GM21381 (cell line): ENCODE results near the gene TNFRSF4.

ENCODE experiments used
- ATAC-seq: cut with Tn5 transposase; IDR thresholded peaks from one replicate; pipeline ENCODE4 v1.9.1; 2021; ENCODE audit warnings: mild to moderate bottlenecking, moderate library complexity; ENCODE audit not compliant: unreplicated experiment

The TNFRSF4 gene

DNA sequence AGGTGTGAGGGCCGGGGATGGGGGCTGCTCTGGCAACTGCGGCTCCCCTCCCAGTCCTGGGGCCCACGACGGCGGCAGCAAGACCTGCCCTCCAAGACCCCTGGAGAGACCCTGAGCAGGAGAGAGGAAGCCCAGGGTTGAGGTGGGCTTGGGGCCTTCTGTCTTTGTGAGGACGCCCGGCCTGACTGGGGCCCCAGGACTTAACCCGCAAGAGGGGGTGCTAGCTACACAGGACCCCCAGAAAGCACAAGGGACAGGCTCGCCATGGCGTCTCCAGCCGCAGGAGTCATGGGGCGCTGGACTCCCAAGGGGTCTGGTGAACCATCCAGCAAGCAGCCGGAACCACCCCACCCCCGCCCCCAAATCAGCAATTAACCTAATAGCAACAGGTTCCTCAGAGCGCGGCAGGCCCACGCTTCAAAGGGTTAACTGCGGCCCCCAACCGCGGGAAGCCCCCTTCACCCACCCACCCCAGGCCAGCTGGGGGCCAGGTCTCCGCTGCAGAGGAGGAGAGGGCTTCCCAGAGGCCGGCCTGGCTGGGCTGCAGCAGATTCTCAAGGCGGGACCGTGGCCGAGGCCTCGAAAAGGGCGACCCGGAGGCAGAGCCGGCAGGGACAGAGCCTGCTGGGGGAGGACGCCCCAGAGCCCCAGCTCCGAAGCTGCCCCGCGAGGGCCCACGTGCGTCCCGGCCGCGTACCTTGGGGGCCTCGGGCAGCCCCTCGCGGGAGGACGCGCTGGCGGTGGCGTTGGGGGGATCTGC lies 32.0 kb upstream of the TNFRSF4 start:
- no peak for ATAC-seq

DNA sequence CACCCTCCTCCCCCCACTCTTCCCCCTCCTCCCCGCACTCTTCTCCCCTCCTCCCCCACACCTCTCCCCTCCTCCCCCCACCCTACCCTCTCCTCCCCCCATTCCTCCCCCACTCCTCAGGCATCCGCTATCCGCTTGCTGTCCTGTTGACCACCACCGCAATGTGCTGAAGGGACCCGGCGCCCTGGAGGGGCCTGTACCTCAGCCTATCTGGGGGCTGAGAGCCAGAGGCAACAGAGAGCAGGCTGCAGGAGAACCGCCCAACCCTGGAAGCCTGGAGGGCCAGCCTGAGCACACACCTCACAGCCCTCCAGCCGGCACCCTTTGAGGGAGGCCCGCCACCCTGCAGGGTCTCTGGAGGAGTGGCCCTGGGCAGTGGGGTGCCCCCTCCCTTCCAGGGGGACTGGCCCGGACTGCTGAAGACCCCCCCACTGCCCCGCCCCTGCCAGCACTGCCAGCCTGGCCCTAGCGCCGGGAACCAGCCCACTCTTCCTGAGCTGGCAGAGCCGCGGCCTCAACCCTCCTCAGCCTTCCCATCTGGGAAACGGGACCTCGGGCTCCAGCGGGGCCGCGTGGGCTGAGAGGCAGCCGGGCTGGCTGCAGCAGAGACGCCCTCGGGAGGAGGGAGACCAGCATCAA lies 31.3 kb upstream of the TNFRSF4 start:
- ATAC-seq, result no peak

DNA sequence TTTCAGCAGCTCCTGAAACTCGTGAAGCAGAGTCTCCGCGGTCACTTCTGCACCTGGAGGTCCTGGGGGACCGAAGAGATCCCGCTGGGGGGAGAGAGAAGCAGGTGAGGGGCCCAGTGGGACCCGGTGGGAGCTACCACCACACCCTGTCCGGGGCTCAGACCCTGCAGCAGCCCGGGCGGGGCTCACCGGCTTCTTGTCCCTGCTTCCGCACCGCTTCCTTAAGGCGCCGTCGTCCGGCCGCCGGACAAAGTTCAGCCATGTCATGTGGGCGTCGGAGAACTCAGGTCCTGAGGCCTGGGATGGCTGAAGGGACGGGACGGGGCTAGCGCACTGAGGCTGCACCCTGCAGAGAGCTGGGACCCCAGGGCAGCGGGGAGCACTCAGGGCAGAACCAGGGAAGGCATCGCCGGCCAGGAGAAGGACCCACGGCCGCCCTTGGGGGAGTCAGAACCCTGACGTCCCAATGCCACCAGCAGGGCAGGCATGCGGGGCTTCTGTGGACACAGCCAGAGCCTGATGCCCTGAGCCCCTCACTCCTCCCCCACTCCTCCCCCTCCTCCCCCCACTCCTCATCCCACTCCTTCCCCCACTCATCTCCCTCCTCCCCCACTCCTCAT lies 30.3 kb upstream of the TNFRSF4 start:
- no peak for ATAC-seq

DNA sequence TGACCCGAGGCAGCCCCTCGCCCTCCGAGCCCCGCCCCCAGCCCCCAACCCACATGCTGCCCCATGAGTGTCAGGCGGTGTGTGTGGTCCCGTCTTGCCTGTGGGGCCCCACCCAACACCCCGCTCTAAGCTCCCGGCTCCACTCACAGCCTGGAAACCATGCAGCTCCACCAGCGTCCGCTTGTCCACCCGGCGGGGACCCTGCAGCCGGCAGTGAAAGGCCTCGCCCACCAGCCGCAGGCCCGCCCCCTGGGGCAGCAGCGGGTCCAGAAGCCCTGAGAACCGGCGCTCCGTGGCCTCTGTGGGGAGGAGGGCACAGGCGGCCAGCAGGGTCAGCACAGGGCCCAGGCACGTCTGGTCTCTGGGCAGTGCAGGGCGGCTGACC lies 29.8 kb upstream of the TNFRSF4 start:
- ATAC-seq, result no peak

DNA sequence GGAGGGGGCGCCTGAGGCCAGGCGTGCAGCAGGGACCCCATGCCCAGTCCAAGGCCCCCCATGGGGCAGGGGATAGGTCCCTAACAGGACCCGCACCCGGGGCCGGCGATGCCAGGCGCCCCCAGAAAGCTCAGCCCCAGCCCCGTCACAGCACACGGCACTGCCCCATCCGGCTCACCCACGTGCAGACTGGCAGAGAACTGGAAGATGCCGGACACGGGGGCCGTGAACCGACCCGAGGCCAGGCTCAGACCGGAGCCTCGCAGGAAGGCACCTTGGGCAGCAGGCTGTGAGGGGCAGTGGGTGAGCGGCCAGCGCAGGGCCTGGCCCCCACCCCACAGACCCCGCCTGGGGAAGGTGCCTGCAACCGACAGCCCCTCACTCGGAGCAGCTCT lies 29.3 kb upstream of the TNFRSF4 start:
- no peak for ATAC-seq

DNA sequence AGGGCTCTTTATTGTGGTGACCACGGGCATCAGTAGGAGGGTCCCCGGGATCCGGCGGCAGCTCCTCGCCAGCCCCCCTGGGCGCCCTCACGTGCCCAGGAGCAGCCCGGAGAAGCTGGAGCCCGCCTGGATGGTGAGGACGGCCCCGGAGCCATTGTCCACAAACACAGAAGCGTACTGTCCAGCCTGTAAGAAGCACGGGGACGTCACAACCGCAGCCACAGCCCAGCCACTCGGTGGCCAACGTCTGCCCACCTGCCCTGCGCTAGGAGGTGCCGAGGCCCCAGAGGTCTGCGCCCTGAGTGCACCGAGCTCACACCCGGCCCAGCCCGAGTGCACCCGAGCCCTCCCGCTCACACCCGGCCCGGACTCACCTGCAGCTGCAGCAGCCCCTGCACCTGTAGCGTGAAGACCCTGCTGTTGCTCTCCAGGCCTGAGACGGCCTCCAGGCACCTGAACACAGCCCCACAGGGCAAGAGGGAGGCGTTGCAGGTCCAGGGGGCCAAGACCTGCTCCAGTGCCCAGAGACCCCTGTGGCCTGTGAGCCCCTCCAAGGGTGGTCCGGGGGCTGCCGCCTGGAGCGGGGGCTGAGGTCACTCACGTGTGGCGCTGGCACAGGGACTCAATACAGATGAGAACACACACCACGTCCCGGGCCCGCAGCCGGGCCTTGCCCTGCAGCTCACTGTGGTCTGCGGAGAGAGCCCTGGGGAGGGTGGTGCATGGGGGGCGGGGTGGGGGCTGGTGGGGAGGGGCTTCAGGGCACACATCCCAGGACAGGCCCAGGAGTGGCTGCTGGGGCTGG lies 28.7 kb upstream of the TNFRSF4 start:
- ATAC-seq, result no peak

DNA sequence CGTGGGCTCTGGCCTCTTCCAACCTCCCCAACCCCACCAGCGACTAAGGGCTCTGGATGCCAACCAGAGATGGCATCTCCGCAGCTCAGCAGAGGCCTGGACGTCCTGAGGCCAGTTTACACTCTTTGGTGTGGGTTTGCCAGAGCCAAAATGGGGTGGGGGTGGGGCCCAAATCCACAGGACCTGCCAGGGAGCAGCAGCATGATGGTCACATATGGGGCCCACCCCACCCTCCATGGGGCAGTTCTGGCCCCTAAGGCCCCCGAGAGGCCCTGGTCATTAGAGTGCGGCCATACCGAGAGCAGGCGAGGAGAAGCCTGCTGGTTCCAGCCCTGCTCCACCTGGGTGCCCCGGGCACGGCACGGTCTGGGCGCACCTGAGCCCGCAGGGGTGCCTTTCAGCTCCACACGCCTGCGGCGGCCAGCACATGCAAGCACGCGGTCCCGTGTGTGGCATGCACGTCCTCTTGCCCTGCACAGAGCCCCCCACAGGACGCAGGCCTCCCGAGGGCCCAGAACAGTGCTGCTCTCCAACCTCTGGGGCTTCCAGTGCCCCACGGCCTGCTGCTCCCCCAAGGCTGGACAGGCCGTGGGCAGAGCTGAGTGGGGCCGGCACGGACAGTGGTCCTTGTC lies 27.8 kb upstream of the TNFRSF4 start:
- no peak for ATAC-seq

DNA sequence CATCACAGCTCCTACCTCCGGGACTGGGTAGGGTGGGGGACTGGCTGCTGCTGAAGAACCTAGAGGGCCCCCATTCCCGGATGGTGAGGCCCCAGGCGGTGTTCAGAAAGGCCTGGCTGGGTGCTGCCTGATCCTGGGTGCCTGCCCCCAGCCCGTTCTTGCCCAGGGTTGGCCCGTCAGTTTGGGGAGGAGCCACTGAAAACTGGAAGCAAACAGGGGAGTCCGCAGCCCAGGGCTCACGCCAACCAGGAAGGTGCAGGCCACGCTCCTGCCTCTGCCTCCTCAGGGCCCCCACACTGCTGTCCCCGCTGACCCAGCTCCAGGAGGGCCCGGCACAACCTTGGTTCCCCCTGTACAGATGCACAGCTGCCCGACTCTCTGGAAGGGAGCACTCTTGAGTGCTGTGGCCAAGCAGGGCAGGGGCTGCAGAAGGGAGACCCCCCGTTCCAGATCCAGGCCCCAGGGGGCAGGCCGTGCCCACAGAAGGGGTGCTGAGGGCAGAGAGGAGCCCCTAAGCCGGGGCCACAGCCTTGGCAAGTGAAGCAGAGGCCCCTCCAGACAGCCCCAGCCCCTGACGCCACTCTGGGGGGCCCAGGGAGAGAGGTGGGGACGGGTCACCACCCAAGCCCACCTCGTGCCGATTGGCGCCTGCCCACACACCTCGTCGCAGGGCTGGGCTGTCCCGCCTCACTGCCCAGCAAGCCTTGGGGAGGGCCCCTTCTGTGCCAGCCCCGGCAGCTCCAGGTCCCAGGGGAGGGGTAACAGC lies 27.1 kb upstream of the TNFRSF4 start:
- ATAC-seq, result no peak

DNA sequence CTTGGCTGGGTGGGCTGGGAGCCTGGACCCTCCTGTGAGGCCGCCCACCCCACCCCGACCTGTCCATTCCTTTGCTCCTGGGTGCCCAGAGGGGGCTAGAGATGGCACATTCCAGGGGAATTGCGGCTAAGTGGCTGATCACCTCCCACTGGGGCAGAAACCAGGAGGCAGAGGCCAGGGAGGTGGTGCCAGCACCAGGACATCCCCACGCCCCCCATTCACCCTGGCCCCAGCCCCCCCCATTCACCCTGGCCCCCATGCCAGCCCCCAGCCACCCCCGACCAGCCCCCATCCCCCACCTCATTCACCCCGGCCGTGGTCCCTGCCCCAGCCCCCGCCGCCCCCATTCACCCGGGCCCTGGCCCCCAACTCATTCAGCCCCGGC lies 26.4 kb upstream of the TNFRSF4 start:
- no peak for ATAC-seq

DNA sequence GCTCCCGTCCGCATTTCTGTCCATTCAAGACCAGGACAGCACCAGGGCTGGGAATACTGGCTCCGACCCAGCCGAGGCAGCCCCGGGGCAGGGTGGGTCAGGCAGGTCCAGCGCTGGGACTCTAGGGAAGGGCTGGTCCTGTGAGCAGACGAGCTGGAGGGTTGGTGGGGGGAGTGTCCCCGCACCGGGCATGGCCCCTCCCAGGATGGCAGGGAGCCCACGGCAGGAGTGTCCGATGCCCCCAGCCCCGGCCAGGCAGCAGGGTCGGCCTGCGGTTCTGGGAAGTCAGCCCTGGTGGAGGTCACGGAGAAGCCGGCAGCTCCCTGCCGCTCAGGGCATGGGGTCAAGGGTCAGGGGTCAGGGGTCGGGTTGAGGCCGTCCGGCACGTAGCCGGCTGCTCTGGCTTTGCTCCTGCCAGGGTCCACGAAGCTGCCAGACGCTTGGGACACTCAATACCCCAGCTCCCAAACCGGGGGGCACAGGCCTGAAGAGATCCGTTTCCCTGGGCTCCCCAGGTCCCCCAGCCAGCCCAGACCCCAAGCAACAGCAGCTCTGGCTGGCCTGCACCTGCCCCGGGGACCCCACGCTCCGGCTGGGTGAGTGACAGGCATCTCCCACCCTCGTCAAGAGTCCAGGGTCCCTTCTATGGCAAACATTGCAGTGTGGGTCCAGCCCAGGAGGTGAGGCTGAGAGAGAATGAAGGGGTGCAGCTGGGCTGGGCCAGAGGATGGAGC lies 25.8 kb upstream of the TNFRSF4 start:
- ATAC-seq, result no peak

DNA sequence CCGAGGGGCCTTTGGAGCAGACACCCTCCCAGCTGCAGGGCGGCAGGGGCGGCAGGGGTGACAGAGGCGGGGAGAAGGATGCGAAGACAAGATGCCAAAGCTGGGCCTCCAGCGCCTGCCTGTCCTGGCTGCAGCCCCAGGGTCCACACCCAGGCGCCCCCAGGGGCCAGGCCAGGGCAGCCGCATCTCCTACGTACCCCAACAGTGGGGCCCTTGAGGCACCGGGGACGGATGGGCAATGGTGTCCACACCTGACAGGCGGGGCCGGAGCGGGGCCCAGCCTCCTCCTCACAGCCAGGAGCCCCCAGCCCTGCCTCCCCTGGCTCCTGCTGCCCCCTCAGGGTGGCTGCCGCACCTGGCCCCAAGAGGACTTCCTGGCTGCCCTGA lies 25.3 kb upstream of the TNFRSF4 start:
- ATAC-seq, result no peak

DNA sequence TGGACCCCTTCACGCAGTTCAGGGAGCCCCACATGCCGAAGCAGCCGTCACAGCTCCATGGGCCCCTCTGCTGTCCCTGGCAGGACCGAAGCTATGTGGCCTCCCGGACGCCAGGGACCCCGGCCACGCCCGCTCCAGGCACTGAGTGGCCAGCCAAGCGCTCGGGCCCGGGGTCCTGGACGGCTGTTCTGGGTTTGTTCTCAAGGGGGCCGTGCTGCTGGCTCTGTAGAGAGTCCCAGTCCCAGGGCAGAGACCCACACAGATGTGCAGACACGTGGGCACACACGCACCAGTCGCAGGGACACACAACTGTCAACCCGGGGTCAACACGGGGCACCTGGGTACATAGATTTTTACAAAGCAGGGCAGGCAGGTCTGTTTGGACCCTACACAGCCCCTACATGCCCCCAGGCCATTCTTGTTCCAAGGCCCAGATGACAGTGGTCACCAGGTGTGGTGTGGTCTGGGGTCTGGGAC lies 24.8 kb upstream of the TNFRSF4 start:
- ATAC-seq, result no peak

DNA sequence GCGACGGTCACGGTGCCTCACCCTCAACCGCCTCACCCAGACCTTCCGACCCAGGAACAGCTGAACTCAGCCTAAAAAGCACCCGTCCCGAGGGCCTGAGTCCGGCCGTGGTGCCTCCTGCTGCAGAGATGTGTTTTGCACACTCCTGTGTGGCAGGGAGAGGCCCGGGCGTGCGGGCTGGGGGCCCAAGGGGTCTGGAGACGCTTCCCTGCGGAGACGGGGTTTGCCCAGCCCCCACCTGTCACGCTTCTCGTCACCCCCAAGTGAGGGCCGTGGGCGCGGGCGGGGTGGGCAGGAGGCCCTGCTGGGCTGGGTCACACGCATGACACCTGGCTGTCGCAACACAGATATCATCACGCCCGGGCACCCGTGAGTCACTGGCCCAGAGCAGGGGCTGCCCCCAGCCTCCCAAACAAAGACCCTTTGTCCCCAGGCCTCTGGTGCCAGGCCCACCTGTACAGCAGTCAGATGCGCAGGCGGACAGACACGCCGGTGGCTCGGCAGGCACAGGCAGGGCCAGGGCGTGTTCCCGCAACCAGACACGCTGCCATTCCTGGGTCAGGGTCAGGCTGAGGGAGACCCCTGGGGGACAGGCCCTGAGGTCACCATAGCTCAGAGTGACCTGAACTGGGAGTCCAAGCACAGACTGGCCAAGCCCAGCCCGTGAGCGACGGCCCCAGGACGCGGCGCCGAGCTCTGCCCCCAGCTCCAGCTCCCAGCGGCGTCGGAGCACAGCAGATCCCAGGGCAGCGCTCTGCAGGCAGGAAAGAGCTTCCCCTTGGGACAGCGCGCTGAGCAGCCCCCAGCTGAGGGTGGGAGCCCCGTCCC lies 24.1 kb upstream of the TNFRSF4 start:
- ATAC-seq, result no peak

DNA sequence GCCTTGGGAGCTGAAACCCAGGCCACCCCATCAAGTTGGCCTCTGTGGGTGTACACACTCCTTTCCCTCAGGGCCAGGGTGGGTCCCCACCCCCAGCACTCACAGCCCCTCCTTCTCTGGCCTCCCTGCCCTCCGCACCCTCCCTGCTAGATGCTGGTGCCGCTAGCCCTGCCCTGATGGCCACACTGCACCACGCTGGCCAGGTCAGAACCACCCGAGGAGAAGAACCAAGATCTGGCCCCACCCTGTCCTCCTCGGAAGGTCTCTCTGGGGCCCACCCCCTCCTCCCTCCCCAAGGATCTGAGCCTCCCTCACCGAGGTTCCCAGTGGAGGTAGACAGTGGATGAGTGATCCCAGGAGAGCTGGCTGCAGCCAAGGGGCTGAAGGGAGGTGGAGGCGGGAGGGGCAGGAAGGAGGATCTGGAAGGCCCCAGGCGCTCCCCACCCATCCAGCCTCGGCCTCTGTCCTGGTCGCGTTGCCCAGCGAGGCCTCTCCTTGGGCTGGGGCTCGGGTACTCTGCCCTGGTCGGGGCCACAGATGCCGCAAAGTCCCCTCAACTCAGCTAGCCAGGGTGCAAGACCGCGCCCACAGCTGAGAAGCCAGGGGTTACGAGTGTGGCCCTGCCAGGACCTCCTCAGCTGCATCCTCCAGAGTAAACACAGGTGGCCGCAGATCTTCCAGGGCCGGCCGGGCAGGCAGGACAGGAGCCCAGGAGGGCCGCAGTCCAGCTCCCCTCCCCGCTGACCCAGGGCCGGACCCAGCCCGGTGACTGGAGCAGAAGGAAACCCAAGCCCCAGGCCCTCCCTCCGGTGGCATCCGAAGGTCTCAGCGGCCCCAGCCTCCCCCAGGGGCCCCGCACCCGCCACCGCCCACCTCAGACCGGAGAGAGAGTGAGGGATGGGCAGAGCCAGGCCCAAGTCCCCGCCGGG lies 23.3 kb upstream of the TNFRSF4 start:
- ATAC-seq, result no peak

DNA sequence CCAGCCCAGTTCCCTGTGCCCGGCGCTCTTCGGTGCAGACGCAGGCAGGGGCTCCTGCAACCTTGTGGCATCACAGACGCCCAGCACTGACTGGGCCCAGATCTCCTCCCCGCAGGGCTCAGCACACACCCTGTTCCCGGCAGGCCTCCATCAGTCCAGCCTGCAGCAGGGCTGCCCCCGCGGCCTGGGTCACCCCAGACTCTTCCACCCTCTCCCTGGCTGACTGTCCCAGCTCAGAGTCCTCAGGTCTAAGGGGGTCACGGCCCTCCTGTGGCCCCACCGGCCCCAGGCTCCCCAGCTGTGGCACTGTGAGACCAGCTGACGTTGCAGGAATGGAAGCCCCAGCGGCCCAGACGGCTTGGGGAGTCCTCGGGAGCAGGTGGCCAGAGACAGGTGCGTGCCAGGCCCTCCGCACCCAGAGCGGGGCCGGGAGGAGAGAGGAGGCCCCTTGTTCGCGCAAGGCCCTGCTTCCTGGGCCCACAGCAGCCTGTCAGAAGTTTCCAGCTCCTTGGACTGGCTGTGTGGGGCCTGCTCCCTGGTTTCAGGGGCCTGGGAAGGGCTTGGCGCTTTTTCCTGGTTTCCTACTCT lies 22.3 kb upstream of the TNFRSF4 start:
- no peak for ATAC-seq

DNA sequence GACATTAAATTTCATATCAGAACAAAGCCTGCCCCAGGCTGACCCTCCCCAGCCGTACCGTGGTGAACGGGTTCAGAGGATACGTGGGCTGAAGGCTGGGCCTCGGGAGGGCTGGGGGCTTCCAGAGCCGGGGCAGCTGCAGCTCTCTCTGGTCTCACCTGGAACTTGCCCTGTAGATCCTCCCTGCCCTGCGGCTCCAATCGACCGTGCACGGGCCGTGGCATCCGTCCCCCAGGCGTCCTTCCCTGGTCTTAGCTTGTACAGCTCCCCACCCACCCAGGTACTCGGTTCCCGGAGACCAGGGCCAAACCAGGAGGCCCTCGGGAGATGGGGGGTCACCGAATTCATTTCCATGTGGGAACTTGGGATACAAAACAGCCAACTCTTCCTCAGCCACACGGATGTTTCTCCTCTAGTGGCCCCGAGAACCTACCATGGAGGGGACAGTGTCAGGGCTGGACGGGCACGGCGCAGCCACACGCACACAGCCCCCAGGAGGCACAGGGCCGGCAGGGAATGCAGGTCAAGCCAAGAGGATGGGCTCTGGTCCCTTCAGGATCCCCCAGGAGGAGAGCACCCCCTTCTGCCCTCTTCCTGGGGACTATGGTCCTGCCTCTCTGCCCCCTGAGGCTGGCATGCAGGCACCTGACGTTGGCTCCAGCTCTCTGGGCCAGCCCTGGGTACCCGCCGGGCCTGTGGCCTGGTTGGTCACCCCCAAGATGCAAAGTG lies 21.2 kb upstream of the TNFRSF4 start:
- no peak for ATAC-seq
